Central memory CD8-positive, alpha-beta T cell (primary cell): ENCODE results near the gene SYCE3.
"Not testable (repeated sequence)": the region's sequence is repeated elsewhere in the genome, so short reads cannot be mapped to it uniquely, and the experiment has no call there.

ENCODE experiments used
- ATAC-seq: fragments of 150-1000 bp; cut with Tn5 transposase; replicated peaks from 2 replicates; pipeline ENCODE4 v1.10.0; 2022; ENCODE audit warnings: mild to moderate bottlenecking, moderate FRiP score, moderate number of reproducible peaks; ENCODE audit not compliant: poor library complexity, severe bottlenecking; ENCODE audit errors: extremely low read depth
- DNase-seq, 2 donors: peaks; one replicate each; pipeline ENCODE4 v3.0.0; 2021; ENCODE audit warnings: low spot score in 2 of 2
- H3K27ac Mint-ChIP-seq: one replicate; pipeline ENCODE4 v1.8.0; 2022; ENCODE audit warnings: low read depth, mild to moderate bottlenecking, moderate library complexity, mixed read lengths
- H3K27me3 Mint-ChIP-seq: one replicate; pipeline ENCODE4 v1.8.0; 2022; ENCODE audit warnings: mixed read lengths
- H3K36me3 Mint-ChIP-seq: one replicate; pipeline ENCODE4 v1.8.0; 2022; ENCODE audit warnings: mild to moderate bottlenecking, moderate library complexity, mixed read lengths; ENCODE audit not compliant: insufficient read depth
- H3K4me1 Mint-ChIP-seq: one replicate; pipeline ENCODE4 v1.8.0; 2022; ENCODE audit warnings: mixed read lengths
- H3K4me3 Mint-ChIP-seq: one replicate; pipeline ENCODE4 v1.8.0; 2022; ENCODE audit warnings: mild to moderate bottlenecking, moderate library complexity, mixed read lengths
- H3K9me3 Mint-ChIP-seq: one replicate; pipeline ENCODE4 v1.8.0; 2022; ENCODE audit warnings: mixed read lengths

The SYCE3 gene, protein sequence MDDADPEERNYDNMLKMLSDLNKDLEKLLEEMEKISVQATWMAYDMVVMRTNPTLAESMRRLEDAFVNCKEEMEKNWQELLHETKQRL

DNA sequence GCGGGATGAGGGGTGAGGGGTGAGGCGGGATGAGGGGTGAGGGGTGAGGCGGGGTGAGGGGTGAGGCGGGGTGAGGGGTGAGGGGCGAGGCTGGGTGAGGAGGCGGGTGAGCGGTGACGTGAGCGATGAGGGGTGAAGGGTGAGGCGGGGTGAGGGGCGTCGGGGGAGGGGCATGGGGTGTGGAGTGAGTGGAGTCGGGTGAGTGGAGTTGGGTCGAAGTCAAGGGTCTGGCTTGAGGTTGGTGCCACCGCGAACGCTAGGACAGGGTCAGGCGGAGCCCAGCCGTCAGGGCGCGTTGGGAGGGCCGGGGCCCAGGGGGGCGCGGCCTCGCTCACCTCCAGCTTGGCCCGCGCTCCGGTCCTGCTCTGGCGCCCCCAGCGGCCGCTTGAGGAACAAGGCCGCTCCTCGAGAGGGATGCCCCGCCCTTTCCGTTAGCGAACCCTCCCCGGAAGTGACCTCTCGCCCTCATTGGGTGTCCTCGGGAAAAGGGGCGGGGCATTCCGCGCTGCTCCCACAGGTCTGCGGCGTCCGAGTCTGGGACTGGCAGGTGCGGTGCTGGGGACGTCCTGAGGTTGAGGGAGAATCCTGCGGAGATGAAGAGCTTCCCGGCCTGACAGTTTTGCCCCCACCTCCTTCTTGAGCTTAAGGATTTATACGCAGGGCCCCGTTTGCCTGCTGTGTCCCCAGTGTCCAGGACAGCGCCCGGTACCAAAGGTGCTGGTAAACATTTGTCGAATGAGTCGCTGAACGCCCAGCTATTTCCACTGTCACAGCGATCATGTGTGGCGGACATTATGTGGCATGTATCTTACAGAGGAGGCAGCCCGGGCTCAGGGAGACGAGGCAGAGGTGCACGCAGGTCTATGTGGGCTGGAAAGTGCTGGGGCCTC lies at the start of gene SYCE3:
Gene SYCE3, minus strand, starts transcription at position 397 of the 890 bp plus-strand sequence. CDS start 6,514 bp downstream, outside the sequence.
- H3K36me3 Mint-ChIP-seq: peaks cover 3% of the 10 kb centered on the region
- DNase-seq (peak; percentile 95 to 98), ATAC-seq (peak; percentile 90)
- peak within 1 kb of the TSS; percentile 86 for H3K4me3 Mint-ChIP-seq
- peaks cover 24% of the 10 kb centered on the region for H3K4me1 Mint-ChIP-seq
- peak within 1 kb of the TSS; percentile 93 for H3K27ac Mint-ChIP-seq
- no peaks in the 10 kb centered on the region for H3K27me3 Mint-ChIP-seq
- H3K9me3 Mint-ChIP-seq: no peaks in the 10 kb centered on the region

DNA sequence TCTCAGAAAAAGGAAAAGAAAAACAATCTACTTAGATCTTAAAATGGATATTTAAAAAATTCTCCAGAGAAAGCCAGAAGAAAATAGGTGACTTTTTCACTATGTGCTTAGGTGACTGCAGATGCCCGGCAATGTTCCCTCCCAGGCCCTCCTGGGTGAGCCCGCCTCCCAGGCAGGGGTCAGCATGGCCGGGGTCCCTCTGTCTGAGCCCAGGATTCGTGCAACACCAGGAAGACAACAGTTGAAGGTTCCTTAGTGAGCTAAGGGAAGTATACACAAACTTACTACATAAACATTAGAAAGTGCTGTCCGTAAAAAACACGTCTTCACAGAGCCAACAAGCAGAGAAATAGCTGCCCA lies 49.4 kb upstream of the SYCE3 start:
- H3K4me1 Mint-ChIP-seq: peaks cover 16% of the 10 kb centered on the region
- no peak overlapping the region for H3K4me3 Mint-ChIP-seq
- no peaks in the 10 kb centered on the region for H3K9me3 Mint-ChIP-seq
- H3K27ac Mint-ChIP-seq: no peak overlapping the region
- no peak for DNase-seq
- no peaks in the 10 kb centered on the region for H3K36me3 Mint-ChIP-seq
- no peak for ATAC-seq
- H3K27me3 Mint-ChIP-seq: peaks cover 40% of the 10 kb centered on the region

DNA sequence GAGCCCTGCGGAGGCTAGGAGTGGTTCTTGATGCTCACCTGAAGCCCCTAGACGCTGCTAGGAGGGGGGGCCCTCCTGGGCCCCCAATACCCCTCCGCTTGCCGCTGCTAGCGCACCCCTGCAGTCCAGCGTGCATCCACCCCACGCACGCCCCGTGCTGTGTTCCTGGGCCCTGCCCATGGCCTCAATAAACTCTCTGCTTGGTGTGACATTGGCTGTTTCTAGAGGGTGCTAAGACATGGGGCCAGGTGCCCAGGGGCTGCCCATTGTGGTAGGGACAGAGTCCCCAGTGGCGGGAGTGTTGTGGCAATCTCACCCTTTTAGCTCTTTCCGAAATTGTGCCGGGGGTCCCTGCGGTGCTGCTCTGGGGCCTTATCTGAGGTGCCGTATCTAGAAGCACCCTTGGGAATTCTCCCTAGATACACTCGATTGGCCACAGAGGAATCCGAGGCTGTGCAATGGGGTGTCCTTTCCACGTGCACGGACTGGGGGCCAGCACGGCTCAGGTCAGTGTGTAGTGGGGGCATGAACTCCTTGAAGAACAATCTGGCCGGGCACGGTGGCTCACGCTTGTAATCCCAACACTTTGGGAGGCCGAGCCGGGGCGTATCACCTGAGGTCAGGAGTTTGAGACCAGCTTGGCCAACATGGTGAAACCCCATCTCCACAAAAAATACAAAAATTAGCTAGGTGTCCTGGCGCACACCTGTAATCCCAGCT lies 48.8 kb upstream of the SYCE3 start:
- peaks cover 47% of the 10 kb centered on the region for H3K27me3 Mint-ChIP-seq
- DNase-seq (no peak), ATAC-seq (no peak)
- peaks cover 16% of the 10 kb centered on the region for H3K4me1 Mint-ChIP-seq
- H3K9me3 Mint-ChIP-seq: no peaks in the 10 kb centered on the region
- no peak overlapping the region for H3K27ac Mint-ChIP-seq
- H3K4me3 Mint-ChIP-seq: no peak overlapping the region
- H3K36me3 Mint-ChIP-seq: no peaks in the 10 kb centered on the region

DNA sequence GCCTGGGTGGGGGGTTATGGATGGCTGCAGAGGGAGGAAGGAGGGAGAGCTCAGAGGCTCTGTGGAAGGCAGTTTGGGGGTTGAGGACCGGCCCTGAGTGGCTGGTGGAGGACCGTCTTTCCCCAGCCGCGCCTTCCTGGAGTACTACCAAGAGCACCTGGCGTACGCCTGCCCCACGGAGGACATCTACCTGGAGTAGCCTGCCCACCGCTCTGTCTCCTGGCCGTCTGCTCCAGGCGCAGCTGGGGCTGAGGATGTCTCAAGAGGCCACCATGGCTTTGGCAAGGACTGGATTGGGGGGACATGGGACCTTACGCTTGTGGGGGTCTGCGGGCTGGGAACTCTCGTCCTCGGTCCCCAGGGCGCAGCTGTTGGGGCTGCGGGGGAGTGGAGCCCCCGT lies 47.9 kb upstream of the SYCE3 start:
- H3K36me3 Mint-ChIP-seq: no peaks in the 10 kb centered on the region
- H3K27me3 Mint-ChIP-seq: peaks cover 52% of the 10 kb centered on the region
- peaks cover 16% of the 10 kb centered on the region for H3K4me1 Mint-ChIP-seq
- ATAC-seq: no peak
- no peak overlapping the region for H3K27ac Mint-ChIP-seq
- no peak overlapping the region for H3K4me3 Mint-ChIP-seq
- no peaks in the 10 kb centered on the region for H3K9me3 Mint-ChIP-seq
- DNase-seq: no peak

DNA sequence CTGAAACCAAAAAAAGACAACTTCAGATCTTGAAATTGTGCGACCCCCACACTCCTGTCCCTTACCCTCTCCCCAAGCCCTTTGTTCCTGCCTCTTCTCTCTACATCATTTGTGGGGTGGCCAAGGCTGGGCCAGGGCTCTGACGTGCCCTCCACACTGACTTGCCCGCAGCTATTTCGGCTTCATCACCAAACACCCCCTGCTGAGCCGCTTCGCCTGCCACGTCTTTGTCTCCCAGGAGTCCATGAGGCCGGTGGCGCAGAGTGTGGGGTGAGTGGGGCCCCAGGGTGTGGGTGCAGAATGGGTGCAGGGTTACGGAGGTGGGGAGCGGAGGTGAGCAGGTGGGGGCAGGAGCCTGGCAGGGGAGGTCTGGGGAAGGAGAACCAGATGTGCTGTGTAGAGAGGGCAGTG lies 47.3 kb upstream of the SYCE3 start:
- H3K27me3 Mint-ChIP-seq: peaks cover 52% of the 10 kb centered on the region
- no peaks in the 10 kb centered on the region for H3K9me3 Mint-ChIP-seq
- DNase-seq: no peak
- no peak overlapping the region for H3K4me3 Mint-ChIP-seq
- no peak overlapping the region for H3K27ac Mint-ChIP-seq
- H3K36me3 Mint-ChIP-seq: no peaks in the 10 kb centered on the region
- ATAC-seq: no peak
- H3K4me1 Mint-ChIP-seq: peaks cover 16% of the 10 kb centered on the region

DNA sequence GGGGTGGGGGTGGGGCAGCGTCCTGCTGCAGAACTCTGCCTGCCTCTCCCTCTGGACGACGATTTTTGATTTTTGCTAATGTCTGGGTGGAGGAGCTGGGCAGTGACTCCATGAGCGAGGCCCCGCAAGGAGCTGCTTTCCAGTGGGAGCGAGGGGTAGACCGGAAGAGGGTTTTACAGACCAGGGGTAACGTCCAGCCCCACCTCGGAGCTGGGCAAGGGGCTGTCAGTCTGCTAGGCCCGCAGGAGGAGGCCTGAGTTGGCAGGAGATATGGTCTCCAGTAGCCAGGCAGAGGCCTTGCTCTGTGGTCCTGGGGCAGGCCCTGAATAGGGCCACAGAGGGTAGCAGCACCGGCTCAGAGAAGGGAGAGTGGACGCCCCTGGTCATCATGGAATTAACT lies 46.9 kb upstream of the SYCE3 start:
- DNase-seq: no peak
- H3K4me1 Mint-ChIP-seq: peaks cover 16% of the 10 kb centered on the region
- no peak overlapping the region for H3K4me3 Mint-ChIP-seq
- ATAC-seq: no peak
- no peaks in the 10 kb centered on the region for H3K9me3 Mint-ChIP-seq
- H3K27ac Mint-ChIP-seq: no peak overlapping the region
- H3K27me3 Mint-ChIP-seq: peaks cover 51% of the 10 kb centered on the region
- H3K36me3 Mint-ChIP-seq: no peaks in the 10 kb centered on the region

DNA sequence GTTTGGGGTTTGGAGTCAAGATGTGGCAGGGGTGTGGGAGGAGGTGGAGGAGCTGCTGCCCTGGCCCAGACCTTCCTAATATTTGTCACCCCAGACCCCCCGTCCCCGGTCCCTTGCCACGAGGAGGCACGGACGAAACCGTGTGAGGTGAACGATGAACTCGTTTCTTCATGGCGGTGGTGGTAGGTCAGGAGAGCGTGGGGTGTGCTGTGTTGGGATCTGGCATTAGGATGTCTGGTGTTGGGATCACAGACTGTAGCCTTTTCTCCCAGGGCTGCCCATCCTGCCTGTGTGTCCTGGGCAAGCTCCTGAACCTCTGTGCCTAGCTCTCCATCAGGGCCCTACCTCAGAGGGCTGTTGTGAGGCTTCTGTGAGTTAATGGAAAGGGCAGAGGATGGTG lies 46.3 kb upstream of the SYCE3 start:
- ATAC-seq (no peak), DNase-seq (no peak)
- Mint-ChIP-seq H3K27me3 (peaks cover 45% of the 10 kb centered on the region), H3K4me3 (no peak overlapping the region), H3K4me1 (peaks cover 16% of the 10 kb centered on the region), H3K36me3 (no peaks in the 10 kb centered on the region), H3K27ac (no peak overlapping the region), H3K9me3 (no peaks in the 10 kb centered on the region)

DNA sequence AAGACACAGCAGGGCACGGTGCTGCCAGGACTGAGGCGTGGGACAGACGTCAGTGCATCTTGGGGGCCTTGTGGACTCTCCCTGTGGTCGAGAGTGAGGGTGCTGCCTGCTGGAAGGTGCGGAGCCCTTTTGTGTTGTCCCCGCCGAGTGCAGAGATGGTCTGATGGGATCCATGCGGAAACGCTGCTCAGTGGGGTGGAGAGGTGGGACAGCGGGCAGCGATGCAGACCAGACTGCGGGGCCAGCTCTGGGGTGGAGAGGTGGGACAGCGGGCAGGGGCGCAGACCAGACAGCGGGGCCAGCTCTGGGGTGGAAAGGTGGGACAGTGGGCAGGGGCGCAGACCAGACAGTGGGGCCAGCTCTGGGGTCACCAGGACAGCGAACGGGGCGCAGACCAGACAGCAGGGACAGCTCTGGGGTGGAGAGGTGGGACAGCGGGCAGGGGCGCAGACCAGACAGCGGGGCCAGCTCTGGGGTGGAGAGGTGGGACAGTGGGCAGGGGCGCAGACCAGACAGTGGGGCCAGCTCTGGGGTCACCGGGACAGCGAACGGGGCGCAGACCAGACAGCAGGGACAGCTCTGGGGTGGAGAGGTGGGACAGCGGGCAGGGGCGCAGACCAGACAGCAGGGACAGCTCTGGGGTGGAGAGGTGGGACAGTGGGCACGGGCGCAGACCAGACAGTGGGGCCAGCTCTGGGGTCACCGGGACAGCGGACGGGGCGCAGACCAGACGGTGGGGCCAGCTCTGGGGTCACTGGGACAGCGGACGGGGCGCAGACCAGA lies 45.5 kb upstream of the SYCE3 start:
- not testable (repeated sequence) for H3K27ac Mint-ChIP-seq, DNase-seq, ATAC-seq, H3K9me3 Mint-ChIP-seq, H3K4me3 Mint-ChIP-seq, H3K36me3 Mint-ChIP-seq
- Mint-ChIP-seq H3K27me3 (peaks cover 45% of the 10 kb centered on the region), H3K4me1 (peaks cover 12% of the 10 kb centered on the region)

DNA sequence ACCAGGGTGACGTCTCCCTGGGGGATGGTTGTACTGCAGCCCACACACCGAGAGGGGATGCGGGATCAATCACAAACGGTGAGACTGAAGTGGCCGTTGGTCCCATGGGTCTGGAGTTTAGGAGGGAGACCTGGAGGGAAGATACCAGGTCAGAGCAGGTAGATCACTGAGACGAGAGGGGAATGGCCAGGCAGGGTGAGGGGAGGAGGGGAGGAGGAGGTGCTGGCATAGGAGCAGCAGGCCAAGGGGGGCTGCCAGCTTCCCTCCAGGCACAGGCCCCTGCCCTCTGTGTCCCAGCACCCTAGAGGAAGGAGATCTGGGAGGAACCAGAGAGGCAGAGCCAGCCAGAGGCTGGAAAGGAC lies 44.9 kb upstream of the SYCE3 start:
- Mint-ChIP-seq H3K4me3 (no peak overlapping the region), H3K36me3 (peaks cover 2% of the 10 kb centered on the region), H3K9me3 (no peaks in the 10 kb centered on the region), H3K4me1 (peaks cover 6% of the 10 kb centered on the region), H3K27me3 (peaks cover 51% of the 10 kb centered on the region), H3K27ac (no peak overlapping the region)
- ATAC-seq (no peak), DNase-seq (no peak)

DNA sequence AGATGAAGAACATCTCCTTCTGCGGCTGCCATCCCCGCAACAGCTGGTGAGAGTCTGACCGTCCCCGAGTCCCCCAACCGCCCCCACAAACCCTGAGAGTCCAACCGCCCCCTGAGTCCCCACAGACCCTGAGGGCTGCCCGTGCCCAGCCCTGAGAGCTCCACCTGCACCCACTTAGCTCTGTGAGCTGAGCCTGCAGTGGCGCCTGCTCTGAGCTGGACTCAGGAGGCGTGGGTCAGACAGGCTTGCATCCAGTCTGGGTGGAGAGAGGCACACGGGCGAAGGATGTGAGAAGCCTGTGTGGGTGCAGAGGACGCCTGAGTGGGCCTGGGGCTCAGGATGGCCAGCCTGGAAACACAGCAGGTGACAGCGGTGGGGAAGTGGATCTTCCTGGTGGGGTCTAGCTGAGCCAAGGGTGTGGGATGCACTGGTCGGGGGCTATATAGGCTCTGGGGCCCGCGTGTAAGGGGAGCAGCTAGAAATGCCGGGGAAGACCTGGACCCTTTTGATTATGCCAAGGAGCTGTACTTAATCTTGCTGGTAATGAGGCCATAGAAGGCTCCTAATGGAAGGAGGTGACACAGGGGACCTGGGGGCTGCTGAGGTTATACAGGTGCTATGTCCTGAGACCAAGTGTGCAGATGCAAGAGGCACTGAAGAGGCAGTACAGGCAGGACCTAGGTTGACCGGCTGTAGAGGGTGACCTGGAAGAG lies 44.4 kb upstream of the SYCE3 start:
- Mint-ChIP-seq H3K9me3 (no peaks in the 10 kb centered on the region), H3K4me3 (no peak overlapping the region), H3K27me3 (peaks cover 56% of the 10 kb centered on the region), H3K27ac (no peak overlapping the region), H3K4me1 (peaks cover 3% of the 10 kb centered on the region), H3K36me3 (peaks cover 2% of the 10 kb centered on the region)
- DNase-seq (no peak), ATAC-seq (no peak)

DNA sequence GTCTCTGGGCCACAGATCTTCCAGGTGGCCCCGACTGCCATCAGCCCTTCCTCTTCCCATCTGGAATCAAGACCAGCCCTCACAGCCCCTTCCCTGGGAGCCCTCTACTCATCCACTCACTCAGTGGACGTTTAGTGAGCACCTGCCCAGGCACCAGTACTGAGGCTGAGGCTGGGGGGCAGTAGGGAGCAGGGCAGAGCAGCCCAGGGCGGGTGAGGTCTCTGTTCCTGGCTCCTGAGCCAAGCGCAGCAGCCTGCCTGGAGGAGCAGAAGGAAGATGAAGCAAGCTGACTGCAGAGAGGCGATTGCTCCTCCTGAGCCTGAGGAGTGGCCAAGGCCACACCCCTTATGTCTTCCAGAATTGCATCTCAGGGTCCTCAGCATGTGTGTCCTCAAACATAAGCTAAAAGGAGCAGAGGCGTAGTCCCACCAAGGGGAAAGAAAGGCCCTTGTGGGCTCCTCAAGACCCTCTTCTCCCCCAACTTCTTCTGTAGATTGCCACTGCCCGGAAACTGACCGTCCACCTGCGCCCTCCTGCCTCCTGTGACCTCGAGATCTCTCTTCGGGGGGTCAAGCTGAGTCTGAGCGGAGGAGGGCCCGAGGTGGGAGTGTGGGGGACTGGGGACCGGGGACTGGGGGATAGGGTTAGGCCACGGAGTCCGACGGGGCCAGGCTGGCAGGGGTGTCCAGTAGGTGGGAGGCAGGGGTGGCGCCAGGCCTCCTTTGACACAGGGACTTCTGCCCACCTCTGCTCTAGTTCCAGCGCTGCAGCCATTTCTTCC lies 43.6 kb upstream of the SYCE3 start:
- Mint-ChIP-seq H3K4me3 (no peak overlapping the region), H3K27ac (no peak overlapping the region), H3K27me3 (peaks cover 64% of the 10 kb centered on the region), H3K36me3 (peaks cover 3% of the 10 kb centered on the region), H3K4me1 (peaks cover 10% of the 10 kb centered on the region), H3K9me3 (no peaks in the 10 kb centered on the region)
- no peak for ATAC-seq
- DNase-seq: no peak
